MG63 (cell line): ENCODE data around the gene VASN. TPM values are rescaled to one million over a fixed set of nuclear protein-coding genes. Genes with fewer than 3 reads are reported as not detected.

Experiments
- DNase-seq: peaks from one replicate; pipeline ENCODE4 v3.0.0-alpha.2; 2020
- H3K27me3 ChIP-seq: fragments of 250-450 bp; sonication (Bioruptor Pico); 2 replicates; pipeline ENCODE4 v1.5.1; 2020; ENCODE audit warnings: mild to moderate bottlenecking, moderate library complexity
- H3K36me3 ChIP-seq: fragments of 250-450 bp; sonication (Bioruptor Pico); 2 replicates; pipeline ENCODE4 v1.5.1; 2020; ENCODE audit warnings: mild to moderate bottlenecking, moderate library complexity
- H3K4me3 ChIP-seq: fragments of 250-450 bp; sonication (Bioruptor Pico); 2 replicates; pipeline ENCODE4 v1.5.1; 2020; ENCODE audit warnings: mild to moderate bottlenecking, moderate library complexity
- H3K9me3 ChIP-seq: fragments of 250-450 bp; sonication (Bioruptor Pico); 2 replicates; pipeline ENCODE4 v1.5.1; 2020; ENCODE audit warnings: mild to moderate bottlenecking, moderate library complexity
- total RNA-seq: library from RNA; depleted of rRNA; stranded (reverse); fragments of >200 nt; shearing (Covaris generic); gene quantifications from 2 replicates; pipeline ENCODE4 v1.2.3, GENCODE V29; 2014; ENCODE audit warnings: low replicate concordance

VASN gene
- total RNA-seq, 1 experiment from 2014 or later, result 68.7 TPM

- no peak for DNase-seq
- H3K36me3 ChIP-seq, result peaks cover 2% of the 10 kb centered on the region
- H3K4me3 ChIP-seq, result no peak overlapping the region
- H3K27me3 ChIP-seq, result no peaks in the 10 kb centered on the region
- no peaks in the 10 kb centered on the region for H3K9me3 ChIP-seq
These were observed 9.7 kb upstream of the VASN start for GRCh38 chr16:4361944-4362311.

- H3K27me3 ChIP-seq, result no peaks in the 10 kb centered on the region
- no peak for DNase-seq
- no peaks in the 10 kb centered on the region for H3K9me3 ChIP-seq
- peaks cover 2% of the 10 kb centered on the region for H3K36me3 ChIP-seq
- H3K4me3 ChIP-seq, result no peak overlapping the region
These were observed 9.0 kb upstream of the VASN start for GRCh38 chr16:4362476-4363135.

GRCh38 chr16:4364196-4365013 is 7.2 kb upstream of the VASN start:
- no peak for DNase-seq
- Histone ChIP-seq H3K9me3 (no peaks in the 10 kb centered on the region), H3K36me3 (no peaks in the 10 kb centered on the region; the same call in none of the 2 replicates), H3K27me3 (no peaks in the 10 kb centered on the region), H3K4me3 (no peak overlapping the region)

- Histone ChIP-seq H3K27me3 (no peaks in the 10 kb centered on the region), H3K36me3 (no peaks in the 10 kb centered on the region; the same call in none of the 2 replicates), H3K9me3 (no peaks in the 10 kb centered on the region), H3K4me3 (no peak overlapping the region)
- DNase-seq, result no peak
These were observed 6.6 kb upstream of the VASN start for GRCh38 chr16:4365014-4365406.

- no peak for DNase-seq
- Histone ChIP-seq H3K27me3 (no peaks in the 10 kb centered on the region), H3K9me3 (no peaks in the 10 kb centered on the region), H3K36me3 (no peaks in the 10 kb centered on the region; the same call in none of the 2 replicates), H3K4me3 (no peak overlapping the region)
These were observed 6.0 kb upstream of the VASN start for GRCh38 chr16:4365615-4366014.

GRCh38 chr16:4366016-4366415 is 5.6 kb upstream of the VASN start:
- Histone ChIP-seq H3K9me3 (no peaks in the 10 kb centered on the region), H3K36me3 (no peaks in the 10 kb centered on the region; the same call in none of the 2 replicates), H3K4me3 (no peak overlapping the region), H3K27me3 (no peaks in the 10 kb centered on the region)
- no peak for DNase-seq

- DNase-seq, result no peak
- H3K4me3 ChIP-seq, result no peak overlapping the region
- H3K36me3 ChIP-seq, result peaks cover 3% of the 10 kb centered on the region
- H3K27me3 ChIP-seq, result no peaks in the 10 kb centered on the region
- no peaks in the 10 kb centered on the region for H3K9me3 ChIP-seq
These were observed 4.2 kb upstream of the VASN start for GRCh38 chr16:4367393-4367856.

- H3K36me3 ChIP-seq, result peaks cover 14% of the 10 kb centered on the region
- peak; percentile 98 for DNase-seq
- H3K9me3 ChIP-seq, result no peaks in the 10 kb centered on the region
- no peak overlapping the region for H3K4me3 ChIP-seq
- H3K27me3 ChIP-seq, result no peaks in the 10 kb centered on the region
These were observed 2.5 kb upstream of the VASN start for GRCh38 chr16:4369007-4369733.

GRCh38 chr16:4370151-4370550 is 1.5 kb upstream of the VASN start:
- no peak overlapping the region for H3K4me3 ChIP-seq
- peaks cover 21% of the 10 kb centered on the region for H3K36me3 ChIP-seq
- no peak for DNase-seq
- H3K9me3 ChIP-seq, result no peaks in the 10 kb centered on the region
- no peaks in the 10 kb centered on the region for H3K27me3 ChIP-seq

GRCh38 chr16:4370570-4371356 is 885 bp upstream of the VASN start:
- H3K27me3 ChIP-seq, result no peaks in the 10 kb centered on the region
- H3K36me3 ChIP-seq, result peaks cover 27% of the 10 kb centered on the region
- no peak overlapping the region for H3K4me3 ChIP-seq
- H3K9me3 ChIP-seq, result no peaks in the 10 kb centered on the region
- DNase-seq, result peak; percentile 90

- Histone ChIP-seq H3K9me3 (no peaks in the 10 kb centered on the region), H3K4me3 (peak overlapping the region; percentile 74), H3K27me3 (no peaks in the 10 kb centered on the region), H3K36me3 (peaks cover 37% of the 10 kb centered on the region)
- peak; percentile 60 for DNase-seq
These were observed 441 bp downstream of the VASN start for GRCh38 chr16:4372001-4372577.

GRCh38 chr16:4372578-4373355 is 1.1 kb downstream of the VASN start:
- Histone ChIP-seq H3K4me3 (peak overlapping the region; percentile 74), H3K27me3 (no peaks in the 10 kb centered on the region), H3K36me3 (peaks cover 42% of the 10 kb centered on the region), H3K9me3 (no peaks in the 10 kb centered on the region)
- DNase-seq, result peak; percentile 93

GRCh38 chr16:4373356-4373908 is 1.8 kb downstream of the VASN start:
- Histone ChIP-seq H3K9me3 (no peaks in the 10 kb centered on the region), H3K4me3 (peak overlapping the region; percentile 74), H3K36me3 (peaks cover 48% of the 10 kb centered on the region), H3K27me3 (no peaks in the 10 kb centered on the region)
- DNase-seq, result peak; percentile 81

- DNase-seq, result peak; percentile 96
- H3K27me3 ChIP-seq, result no peaks in the 10 kb centered on the region
- H3K36me3 ChIP-seq, result peaks cover 55% of the 10 kb centered on the region
- peak overlapping the region; percentile 74 for H3K4me3 ChIP-seq
- H3K9me3 ChIP-seq, result no peaks in the 10 kb centered on the region
These were observed 2.5 kb downstream of the VASN start for GRCh38 chr16:4373909-4374742.
